SW480 (cell line): Measurements from ENCODE around the gene TBC1D1.

Experiments
- DNase-seq: peaks from one replicate; pipeline ENCODE4 v3.0.0-alpha.2; 2016; ENCODE audit warnings: low spot score

The TBC1D1 gene

DNA sequence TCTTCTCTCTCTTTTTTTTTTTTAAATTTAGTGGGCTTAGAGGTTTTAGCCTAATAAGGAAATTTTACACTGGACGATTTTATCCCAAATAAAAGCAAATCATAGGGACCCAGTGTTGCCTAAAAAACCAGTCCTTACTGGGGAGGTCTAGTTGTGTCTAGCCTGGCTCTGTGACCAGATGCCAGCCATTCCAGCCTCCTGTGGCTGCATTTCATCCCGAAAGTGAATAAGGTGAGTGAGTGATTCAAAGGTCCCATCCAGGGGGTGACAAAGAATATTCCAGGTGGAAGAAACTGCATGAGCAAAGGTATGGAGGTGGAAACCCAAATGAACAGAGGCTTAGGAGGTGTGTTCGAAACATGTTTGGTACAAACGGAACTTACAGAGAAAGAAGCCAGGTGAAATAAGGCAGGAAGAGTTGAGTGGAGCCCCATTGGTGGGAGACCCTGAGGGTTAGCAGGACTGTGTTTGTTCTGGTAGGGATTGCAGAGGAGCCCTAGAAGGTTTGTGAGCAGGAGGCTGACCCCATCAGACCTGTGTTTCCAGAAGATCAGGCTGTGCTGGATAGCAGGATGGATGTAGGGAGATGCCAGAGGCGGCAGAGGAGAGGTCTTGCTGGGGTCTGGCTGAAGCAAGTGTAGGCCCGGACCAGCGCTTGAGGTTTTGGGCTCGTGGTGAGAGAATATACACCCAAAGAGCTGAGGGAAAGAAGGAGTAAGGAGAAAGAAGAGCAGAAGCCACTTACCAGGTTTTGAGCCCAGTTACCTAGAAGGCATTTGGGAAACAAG lies 100.9 kb downstream of the TBC1D1 start:
- no peak for DNase-seq

DNA sequence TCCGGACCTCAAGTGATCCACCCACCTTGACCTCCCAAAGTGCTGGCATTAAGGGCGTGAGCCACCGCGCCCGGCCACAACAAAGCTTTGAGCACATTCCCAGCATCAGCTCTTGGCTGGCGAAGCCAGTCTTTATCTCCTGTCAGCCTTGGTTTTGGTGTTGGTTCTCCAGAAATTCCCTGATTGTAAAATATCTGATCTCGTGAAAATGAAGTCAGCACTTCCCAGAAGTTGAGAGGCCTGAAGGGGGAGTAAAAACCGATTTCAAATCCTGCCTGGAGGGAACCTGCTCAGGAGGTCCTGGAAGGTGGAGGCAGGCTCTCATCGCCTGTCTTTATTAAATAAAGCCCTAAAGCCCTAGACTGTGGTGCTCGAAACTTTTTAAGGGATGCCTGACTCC lies 102.9 kb downstream of the TBC1D1 start:
- no peak for DNase-seq

GRCh38 chr4:37994569-37994968 lies 103.7 kb downstream of the TBC1D1 start:
- no peak for DNase-seq

- no peak for DNase-seq
Measured at GRCh38 chr4:37995299-37995821, 104.5 kb downstream of the TBC1D1 start.

GRCh38 chr4:37995981-37996775 lies 105.3 kb downstream of the TBC1D1 start:
- DNase-seq: no peak

GRCh38 chr4:37998226-37998625 lies 107.3 kb downstream of the TBC1D1 start:
- DNase-seq: no peak

- DNase-seq: no peak
Measured at GRCh38 chr4:37999000-37999716, 108.3 kb downstream of the TBC1D1 start.

- no peak for DNase-seq
Measured at GRCh38 chr4:37999965-38000364, 109.1 kb downstream of the TBC1D1 start.

GRCh38 chr4:38001927-38002326 lies 111.0 kb downstream of the TBC1D1 start:
- no peak for DNase-seq

- no peak for DNase-seq
Measured at GRCh38 chr4:38002451-38003071, 111.7 kb downstream of the TBC1D1 start.

DNA sequence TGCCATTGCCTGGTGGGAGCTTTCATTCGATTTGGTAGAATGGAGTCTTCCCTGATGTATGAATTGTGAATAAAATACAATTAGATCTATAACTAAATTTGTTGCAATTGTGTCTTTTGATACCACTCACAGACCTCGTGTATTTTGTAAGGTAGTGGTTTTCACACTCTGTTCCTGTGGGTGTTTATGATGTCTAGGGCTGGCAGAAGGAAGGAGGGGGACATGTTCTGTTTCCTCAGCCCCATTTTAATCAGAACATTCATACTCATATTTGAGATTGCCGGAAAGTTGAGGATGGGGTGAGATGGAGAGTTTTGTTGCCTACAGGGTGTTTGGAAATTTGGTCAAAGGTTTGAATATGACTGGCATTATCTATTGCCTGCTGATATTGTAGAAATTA lies 112.2 kb downstream of the TBC1D1 start:
- DNase-seq: no peak

DNA sequence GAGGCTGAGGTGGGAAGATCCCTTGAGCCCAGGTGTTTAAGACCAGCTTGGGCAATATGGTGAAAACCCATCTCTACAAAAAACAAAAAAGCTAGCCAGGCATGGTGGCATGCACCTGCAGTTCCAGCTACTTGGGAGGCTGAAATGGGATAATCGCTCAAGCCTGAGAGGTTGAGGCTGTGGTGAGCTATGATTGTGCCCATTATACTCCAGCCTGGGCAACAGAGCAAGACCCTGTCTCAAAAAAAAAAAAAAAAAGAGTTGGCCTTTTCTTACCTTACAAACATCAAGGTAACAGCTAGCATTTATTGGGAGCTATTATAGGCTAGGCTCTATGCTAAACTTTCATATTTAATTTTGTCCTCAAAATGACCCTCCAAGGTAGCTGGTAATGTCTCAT lies 112.7 kb downstream of the TBC1D1 start:
- no peak for DNase-seq

- no peak for DNase-seq
Measured at GRCh38 chr4:38004062-38004461, 113.2 kb downstream of the TBC1D1 start.

- DNase-seq: no peak
Measured at GRCh38 chr4:38004887-38005286, 114.0 kb downstream of the TBC1D1 start.

GRCh38 chr4:38005637-38006036 lies 114.8 kb downstream of the TBC1D1 start:
- no peak for DNase-seq

- DNase-seq: no peak
Measured at GRCh38 chr4:38007645-38008044, 116.8 kb downstream of the TBC1D1 start.

GRCh38 chr4:38008571-38009021 lies 117.7 kb downstream of the TBC1D1 start:
- no peak for DNase-seq

DNA sequence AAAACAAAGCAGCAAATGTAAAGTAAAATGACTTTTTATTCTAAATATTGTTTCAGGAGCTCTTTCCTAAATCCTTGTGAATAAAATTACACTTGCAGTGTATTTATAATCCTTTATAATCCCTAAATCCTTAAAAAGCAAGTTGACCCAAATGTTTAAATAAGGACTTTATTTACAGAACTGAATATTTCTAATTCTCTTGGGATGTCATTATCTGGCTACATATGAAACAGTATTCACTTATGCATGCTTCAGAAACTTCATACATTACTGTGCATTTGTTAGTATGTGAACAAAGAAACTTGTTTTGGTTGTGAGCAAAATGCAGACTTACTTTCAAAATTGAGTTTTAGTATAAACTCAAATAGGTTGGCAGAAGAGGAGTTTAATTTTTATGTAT lies 118.5 kb downstream of the TBC1D1 start:
- DNase-seq: no peak

GRCh38 chr4:38009949-38010348 lies 119.1 kb downstream of the TBC1D1 start:
- no peak for DNase-seq

GRCh38 chr4:38011511-38012162 lies 120.8 kb downstream of the TBC1D1 start:
- DNase-seq: no peak
